HepG2 (cell line): ENCODE measurements around the gene SSTR5. TPM values are rescaled to one million over a fixed set of nuclear protein-coding genes. Genes with fewer than 3 reads are reported as not detected.
A peak's percentile ranks its signal among the peaks of the same experiment; 100 is the strongest.

ENCODE experiments used
- ATRX ChIP-seq: sonication (generic); formaldehyde crosslinking; IDR thresholded peaks from 2 replicates; pipeline ENCODE4 v1.4.0; 2020; ENCODE audit warnings: missing genetic modification reagents, borderline replicate concordance
- CBFB ChIP-seq: sonication (generic); formaldehyde crosslinking; IDR thresholded peaks from 2 replicates; pipeline ENCODE4 v1.4.0; 2020; ENCODE audit warnings: missing genetic modification reagents
- CBX2 ChIP-seq, 2 experiments: fragments of 200-600 bp in 1 of 2; sonication (generic); formaldehyde crosslinking in 1 of 2; IDR thresholded peaks; 2 replicates each; pipeline versions ENCODE4 v1.7.0 to v1.8.1; 2018 to 2022; ENCODE audit warnings: low read depth in 2 of 2, low read length in 1 of 2, mild to moderate bottlenecking in 1 of 2, missing genetic modification reagents in 1 of 2
- CREB1 ChIP-seq, 2 experiments: fragments of 450-650 bp in 1 of 2; IDR thresholded peaks; 2 replicates each; pipeline ENCODE4 v1.6.1; 2016 to 2017; ENCODE audit warnings: control low read depth in 1 of 2, mild to moderate bottlenecking in 1 of 2, missing compliant biosample characterization in 1 of 2, missing genetic modification characterization in 1 of 2
- CREM ChIP-seq, 2 experiments: sonication (generic) in 1 of 2; formaldehyde crosslinking in 1 of 2; IDR thresholded peaks; 2 replicates each; pipeline versions ENCODE4 v1.4.0 to v1.6.1; 2016 to 2020; ENCODE audit warnings: antibody characterized with exemption in 1 of 2, mild to moderate bottlenecking in 1 of 2, missing genetic modification reagents in 1 of 2
- JDP2 ChIP-seq: sonication (generic); formaldehyde crosslinking; IDR thresholded peaks from 2 replicates; pipeline ENCODE4 v1.8.1; 2022; ENCODE audit warnings: missing genetic modification reagents, borderline replicate concordance
- NAIF1 ChIP-seq: sonication (generic); formaldehyde crosslinking; IDR thresholded peaks from 2 replicates; pipeline ENCODE4 v1.5.0; 2020; ENCODE audit warnings: mild to moderate bottlenecking, missing genetic modification reagents, borderline replicate concordance
- NR2F2 ChIP-seq: IDR thresholded peaks from 2 replicates; pipeline ENCODE4 v1.6.1; 2012; ENCODE audit warnings: low read depth, inconsistent platforms, borderline replicate concordance
- NR2F6 ChIP-seq, 2 experiments: IDR thresholded peaks; 2 replicates each; pipeline ENCODE4 v1.6.1; 2016; ENCODE audit warnings: antibody characterized with exemption in 1 of 2, mild to moderate bottlenecking in 1 of 2
- NR3C1 ChIP-seq: sonication (generic); formaldehyde crosslinking; IDR thresholded peaks from 2 replicates; pipeline ENCODE4 v1.4.0; 2020; ENCODE audit warnings: missing genetic modification reagents
- PCBP2 ChIP-seq: fragments of 200-400 bp; formaldehyde crosslinking; optimal IDR thresholded peaks from 2 replicates; pipeline ENCODE3; 2018; ENCODE audit warnings: low read length, low read depth; ENCODE audit not compliant: poor library complexity, severe bottlenecking
- PHF21A ChIP-seq: sonication (generic); formaldehyde crosslinking; IDR thresholded peaks from 2 replicates; pipeline ENCODE4 v1.5.0; 2020; ENCODE audit warnings: mild to moderate bottlenecking, missing genetic modification reagents
- SRY ChIP-seq: sonication (generic); formaldehyde crosslinking; IDR thresholded peaks from 2 replicates; pipeline ENCODE4 v1.8.0; 2022; ENCODE audit warnings: mild to moderate bottlenecking, missing genetic modification reagents
- TP53 ChIP-seq: sonication (generic); formaldehyde crosslinking; conservative IDR thresholded peaks from 2 replicates; pipeline ENCODE4 v1.4.0; 2020; ENCODE audit warnings: missing genetic modification reagents
- WIZ ChIP-seq: sonication (generic); formaldehyde crosslinking; IDR thresholded peaks from 2 replicates; pipeline ENCODE4 v1.5.1; 2020; ENCODE audit warnings: mild to moderate bottlenecking, missing genetic modification reagents
- ZBTB1 ChIP-seq: sonication (generic); formaldehyde crosslinking; IDR thresholded peaks from 2 replicates; pipeline ENCODE4 v1.4.0; 2020; ENCODE audit warnings: missing genetic modification reagents, borderline replicate concordance
- ZNF562 ChIP-seq: sonication (generic); formaldehyde crosslinking; IDR thresholded peaks from 2 replicates; pipeline ENCODE4 v1.8.0; 2022; ENCODE audit warnings: missing genetic modification reagents, borderline replicate concordance
- ZNF589 ChIP-seq: sonication (generic); formaldehyde crosslinking; conservative IDR thresholded peaks from 2 replicates; pipeline ENCODE4 v1.8.0; 2022; ENCODE audit warnings: mild to moderate bottlenecking, moderate library complexity, missing genetic modification reagents
- polyA plus RNA-seq, 8 experiments: library from polyadenylated mRNA; depleted of rRNA in 3 of 8; stranded (reverse) in 7 of 8; unstranded in 1 of 8; fragments of >200 nt; fragmentation: Illumina TruSeq in 4 of 8; extraction: Trizol in 4 of 8; gene quantifications; 2 replicates each; pipeline versions ENCODE4 v1.2.1 to v1.2.3, GENCODE V29; 2011 to 2016; ENCODE audit warnings: low read depth in 4 of 8, missing spikeins in 1 of 8, mixed read lengths in 1 of 8; ENCODE audit not compliant: insufficient read depth in 1 of 8
- total RNA-seq, 5 experiments: library from RNA; depleted of rRNA; stranded (reverse); fragments of >200 nt; fragmentation: Illumina TruSeq; extraction: Trizol; gene quantifications; 2 replicates each; pipeline ENCODE4 v1.2.3, GENCODE V29; 2016; ENCODE audit warnings: low read depth in 1 of 5
- TF ChIP-seq, protein P1 (sequence below): sonication (generic); formaldehyde crosslinking; IDR thresholded peaks from 2 replicates; pipeline ENCODE4 v1.5.0; 2020; ENCODE audit warnings: missing genetic modification reagents
- TF ChIP-seq, protein P2 (sequence below): sonication (generic); formaldehyde crosslinking; IDR thresholded peaks from 2 replicates; pipeline ENCODE4 v1.4.0; 2020; ENCODE audit warnings: mild to moderate bottlenecking, low read depth, missing genetic modification reagents
- TF ChIP-seq, protein P3 (sequence below): sonication (generic); formaldehyde crosslinking; IDR thresholded peaks from 2 replicates; pipeline ENCODE4 v1.4.0; 2020; ENCODE audit warnings: mild to moderate bottlenecking, missing genetic modification reagents
- TF ChIP-seq, protein P4 (sequence below): sonication (generic); formaldehyde crosslinking; IDR thresholded peaks from 2 replicates; pipeline ENCODE4 v1.5.1; 2020; ENCODE audit warnings: mild to moderate bottlenecking, missing genetic modification reagents, moderate library complexity
- TF ChIP-seq, protein P5 (sequence below): sonication (generic); formaldehyde crosslinking; IDR thresholded peaks from 2 replicates; pipeline ENCODE4 v1.8.0; 2022; ENCODE audit warnings: low read depth, missing genetic modification reagents

SSTR5 gene
- total and polyA plus RNA-seq, 2 of the 13 experiments (the other 11 are each of a cell fraction or from before 2014, with no cell fraction given) = 0.20 to 0.49 TPM

DNA sequence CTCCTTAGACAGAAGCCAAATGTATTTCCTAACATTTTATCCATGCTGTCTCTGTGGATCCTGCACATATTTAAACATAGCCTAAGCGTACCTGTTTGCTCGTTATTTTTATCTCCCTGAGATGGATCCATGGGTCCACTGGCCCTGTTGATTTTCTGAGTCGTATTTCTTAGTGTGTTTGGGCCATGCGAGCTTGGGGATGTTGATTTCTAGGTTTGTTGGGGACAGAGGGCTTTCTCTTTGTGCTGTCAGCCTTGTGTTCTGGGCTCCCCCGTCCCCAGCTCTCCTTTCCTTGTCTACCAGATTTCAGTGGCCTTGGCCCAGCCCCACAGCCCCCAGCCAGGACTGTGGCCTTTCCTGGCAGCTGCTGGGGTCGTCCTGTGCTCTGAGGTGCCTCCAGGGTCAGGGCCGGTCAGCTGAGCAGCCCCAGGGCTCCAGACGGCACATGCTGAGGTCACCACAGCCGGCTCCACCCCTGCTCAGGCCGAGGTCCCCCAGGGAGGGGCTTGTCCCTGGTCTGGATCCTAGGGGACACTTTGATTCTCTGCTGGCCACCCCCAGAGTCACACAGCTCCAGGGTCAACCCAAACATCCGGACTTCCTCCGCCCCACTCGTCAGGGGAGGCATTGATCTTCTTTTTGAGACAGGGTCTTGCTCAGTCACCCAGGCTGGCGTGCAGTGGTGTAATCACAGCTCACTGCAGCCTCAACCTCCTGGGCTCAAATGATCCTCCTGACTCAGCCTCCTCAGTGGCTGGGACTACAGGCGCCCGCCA, 4.4 kb downstream of the SSTR5 start (continued):
- no peak for TF ChIP-seq SRY (CRISPR knock-in tag)
- TF ChIP-seq CBFB = no peak
- TF ChIP-seq NR2F6 (IDR thresholded peaks at IDR 0.05) = peak; percentile 86
- peak; percentile 97 for TF ChIP-seq NR2F6 (CRISPR knock-in tag; IDR thresholded peaks at IDR 0.05)
- TF ChIP-seq WIZ = no peak
- no peak for TF ChIP-seq TP53 (CRISPR knock-in tag)
- no peak for TF ChIP-seq PCBP2
- TF ChIP-seq NAIF1 = no peak
- no peak for TF ChIP-seq CREB1 (IDR thresholded peaks at IDR 0.05)
- TF ChIP-seq CREB1 (CRISPR knock-in tag; IDR thresholded peaks at IDR 0.05) = no peak
- TF ChIP-seq PHF21A (CRISPR knock-in tag) = peak; percentile 89
- no peak for TF ChIP-seq ZNF589 (CRISPR knock-in tag)
- TF ChIP-seq CBX2 (IDR thresholded peaks at IDR 0.05; ENCODE audit: low read depth, low read length) = no peak
- TF ChIP-seq CBX2 (CRISPR knock-in tag; IDR thresholded peaks at IDR 0.05; ENCODE audit: low read depth) = no peak
- TF ChIP-seq, protein P1, sequence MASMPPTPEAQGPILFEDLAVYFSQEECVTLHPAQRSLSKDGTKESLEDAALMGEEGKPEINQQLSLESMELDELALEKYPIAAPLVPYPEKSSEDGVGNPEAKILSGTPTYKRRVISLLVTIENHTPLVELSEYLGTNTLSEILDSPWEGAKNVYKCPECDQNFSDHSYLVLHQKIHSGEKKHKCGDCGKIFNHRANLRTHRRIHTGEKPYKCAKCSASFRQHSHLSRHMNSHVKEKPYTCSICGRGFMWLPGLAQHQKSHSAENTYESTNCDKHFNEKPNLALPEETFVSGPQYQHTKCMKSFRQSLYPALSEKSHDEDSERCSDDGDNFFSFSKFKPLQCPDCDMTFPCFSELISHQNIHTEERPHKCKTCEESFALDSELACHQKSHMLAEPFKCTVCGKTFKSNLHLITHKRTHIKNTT (CRISPR knock-in tag) = no peak
- TF ChIP-seq, protein P2, sequence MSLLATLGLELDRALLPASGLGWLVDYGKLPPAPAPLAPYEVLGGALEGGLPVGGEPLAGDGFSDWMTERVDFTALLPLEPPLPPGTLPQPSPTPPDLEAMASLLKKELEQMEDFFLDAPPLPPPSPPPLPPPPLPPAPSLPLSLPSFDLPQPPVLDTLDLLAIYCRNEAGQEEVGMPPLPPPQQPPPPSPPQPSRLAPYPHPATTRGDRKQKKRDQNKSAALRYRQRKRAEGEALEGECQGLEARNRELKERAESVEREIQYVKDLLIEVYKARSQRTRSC (CRISPR knock-in tag) = no peak
- TF ChIP-seq, protein P3, sequence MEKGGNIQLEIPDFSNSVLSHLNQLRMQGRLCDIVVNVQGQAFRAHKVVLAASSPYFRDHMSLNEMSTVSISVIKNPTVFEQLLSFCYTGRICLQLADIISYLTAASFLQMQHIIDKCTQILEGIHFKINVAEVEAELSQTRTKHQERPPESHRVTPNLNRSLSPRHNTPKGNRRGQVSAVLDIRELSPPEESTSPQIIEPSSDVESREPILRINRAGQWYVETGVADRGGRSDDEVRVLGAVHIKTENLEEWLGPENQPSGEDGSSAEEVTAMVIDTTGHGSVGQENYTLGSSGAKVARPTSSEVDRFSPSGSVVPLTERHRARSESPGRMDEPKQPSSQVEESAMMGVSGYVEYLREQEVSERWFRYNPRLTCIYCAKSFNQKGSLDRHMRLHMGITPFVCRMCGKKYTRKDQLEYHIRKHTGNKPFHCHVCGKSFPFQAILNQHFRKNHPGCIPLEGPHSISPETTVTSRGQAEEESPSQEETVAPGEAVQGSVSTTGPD (CRISPR knock-in tag) = no peak; the same call in 1 of the 2 replicates
- TF ChIP-seq, protein P4, sequence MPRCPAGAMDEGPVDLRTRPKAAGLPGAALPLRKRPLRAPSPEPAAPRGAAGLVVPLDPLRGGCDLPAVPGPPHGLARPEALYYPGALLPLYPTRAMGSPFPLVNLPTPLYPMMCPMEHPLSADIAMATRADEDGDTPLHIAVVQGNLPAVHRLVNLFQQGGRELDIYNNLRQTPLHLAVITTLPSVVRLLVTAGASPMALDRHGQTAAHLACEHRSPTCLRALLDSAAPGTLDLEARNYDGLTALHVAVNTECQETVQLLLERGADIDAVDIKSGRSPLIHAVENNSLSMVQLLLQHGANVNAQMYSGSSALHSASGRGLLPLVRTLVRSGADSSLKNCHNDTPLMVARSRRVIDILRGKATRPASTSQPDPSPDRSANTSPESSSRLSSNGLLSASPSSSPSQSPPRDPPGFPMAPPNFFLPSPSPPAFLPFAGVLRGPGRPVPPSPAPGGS (CRISPR knock-in tag) = 0 out of 2 replicates have a peak, but pooled peaks have one; percentile 28
- no peak for TF ChIP-seq NR3C1 (CRISPR knock-in tag)
- peak; percentile 37; the same call in 1 of the 2 replicates for TF ChIP-seq CREM (IDR thresholded peaks at IDR 0.05)
- TF ChIP-seq CREM (CRISPR knock-in tag; IDR thresholded peaks at IDR 0.05) = no peak
- TF ChIP-seq NR2F2 = no peak
- no peak for TF ChIP-seq JDP2
- no peak for TF ChIP-seq ZNF562
- TF ChIP-seq, protein P5, sequence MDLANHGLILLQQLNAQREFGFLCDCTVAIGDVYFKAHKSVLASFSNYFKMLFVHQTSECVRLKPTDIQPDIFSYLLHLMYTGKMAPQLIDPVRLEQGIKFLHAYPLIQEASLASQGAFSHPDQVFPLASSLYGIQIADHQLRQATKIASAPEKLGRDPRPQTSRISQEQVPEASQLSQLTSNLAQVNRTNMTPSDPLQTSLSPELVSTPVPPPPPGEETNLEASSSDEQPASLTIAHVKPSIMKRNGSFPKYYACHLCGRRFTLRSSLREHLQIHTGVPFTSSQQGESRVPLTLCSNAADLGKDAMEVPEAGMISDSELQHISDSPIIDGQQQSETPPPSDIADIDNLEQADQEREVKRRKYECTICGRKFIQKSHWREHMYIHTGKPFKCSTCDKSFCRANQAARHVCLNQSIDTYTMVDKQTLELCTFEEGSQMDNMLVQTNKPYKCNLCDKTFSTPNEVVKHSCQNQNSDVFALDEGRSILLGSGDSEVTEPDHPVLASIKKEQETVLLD = no peak
- TF ChIP-seq ATRX = no peak
- no peak for TF ChIP-seq ZBTB1 (CRISPR knock-in tag)
